IMR-90 (cell line): ENCODE data around the gene ABCB9. TPM values are rescaled to one million over a fixed set of nuclear protein-coding genes. Genes with fewer than 3 reads are reported as not detected.

Source experiments
- ATAC-seq: fragments of 200-7000 bp; cut with Tn5 transposase; 2 replicates; pipeline ENCODE4 v1.9.1; 2020; ENCODE audit warnings: low read depth, mild to moderate bottlenecking, moderate library complexity
- BruUV-seq: library from RNA; stranded (reverse); fragments of 400-500 nt; replicated peaks from 2 replicates; lab custom pipeline; 2021; lab: Mats Ljungman, UMichigan
- CTCF ChIA-PET: fragments of 300-600 bp; formaldehyde crosslinking; extraction: SDS; loops from one replicate; lab custom pipeline; 2021; ENCODE audit warnings: antibody characterized with exemption; lab: Yijun Ruan, JAX
- POLR2A ChIA-PET: fragments of 300-600 bp; sonication (Branson Sonifier 250); formaldehyde crosslinking; loops from one replicate; lab custom pipeline; 2022; ENCODE audit warnings: antibody characterized with exemption; ENCODE audit not compliant: unreplicated experiment; lab: Charles Lee
- DNase-seq: peaks from one replicate; pipeline ENCODE4 v3.0.0; 2013
- H2AFZ ChIP-seq: replicated peaks from 2 replicates; pipeline ENCODE3; 2013; ENCODE audit warnings: low read length, mild to moderate bottlenecking; ENCODE audit not compliant: poor library complexity
- H2AK5ac ChIP-seq: 2 replicates; pipeline ENCODE4 v1.6.1; 2013; ENCODE audit warnings: low read depth, low read length, inconsistent platforms
- H2AK9ac ChIP-seq: replicated peaks from 2 replicates; pipeline ENCODE3; 2013; ENCODE audit warnings: mild to moderate bottlenecking, low read depth, low read length, moderate library complexity; ENCODE audit not compliant: poor library complexity
- H2BK120ac ChIP-seq: 2 replicates; pipeline ENCODE4 v1.6.1; 2013; ENCODE audit warnings: low read depth, low read length, inconsistent platforms
- H2BK15ac ChIP-seq: 3 replicates; pipeline ENCODE4 v1.6.1; 2013; ENCODE audit warnings: low read depth, low read length, inconsistent platforms
- H2BK20ac ChIP-seq: 2 replicates; pipeline ENCODE4 v1.6.1; 2013; ENCODE audit warnings: low read depth, mild to moderate bottlenecking, inconsistent platforms, low read length, moderate library complexity
- H2BK5ac ChIP-seq: 2 replicates; pipeline ENCODE4 v1.6.1; 2013; ENCODE audit warnings: mild to moderate bottlenecking, low read depth, low read length, inconsistent platforms; ENCODE audit not compliant: poor library complexity, severe bottlenecking
- H3K14ac ChIP-seq: replicated peaks from 2 replicates; pipeline ENCODE4 v1.6.1; 2013; ENCODE audit warnings: low read depth, low read length, inconsistent platforms
- H3K18ac ChIP-seq: 2 replicates; pipeline ENCODE4 v1.6.1; 2013; ENCODE audit warnings: low read depth, low read length, control low read depth
- H3K23ac ChIP-seq: 2 replicates; pipeline ENCODE4 v1.6.1; 2013; ENCODE audit warnings: low read depth, low read length, inconsistent platforms
- H3K27ac ChIP-seq: 2 replicates; pipeline ENCODE4 v1.5.1; 2013; ENCODE audit warnings: mild to moderate bottlenecking, control low read depth, low read length; ENCODE audit not compliant: insufficient read depth
- H3K27me3 ChIP-seq: 2 replicates; pipeline ENCODE4 v1.6.1; 2013; ENCODE audit warnings: low read length; ENCODE audit not compliant: control insufficient read depth, insufficient read depth
- H3K36me3 ChIP-seq: 2 replicates; pipeline ENCODE4 v1.6.1; 2013; ENCODE audit warnings: low read length, mixed read lengths; ENCODE audit not compliant: control insufficient read depth, insufficient read depth
- H3K4ac ChIP-seq: 2 replicates; pipeline ENCODE4 v1.6.1; 2013; ENCODE audit warnings: low read depth, low read length, inconsistent platforms
- H3K4me1 ChIP-seq: 2 replicates; pipeline ENCODE4 v1.6.1; 2013; ENCODE audit warnings: low read length, mixed read lengths; ENCODE audit not compliant: control insufficient read depth, insufficient read depth
- H3K4me2 ChIP-seq: 2 replicates; pipeline ENCODE4 v1.6.1; 2013; ENCODE audit warnings: low read depth, mild to moderate bottlenecking, control low read depth, low read length, moderate library complexity
- H3K4me3 ChIP-seq: 2 replicates; pipeline ENCODE4 v1.5.1; 2013; ENCODE audit warnings: low read depth, mild to moderate bottlenecking, control low read depth, low read length, moderate library complexity; ENCODE audit not compliant: insufficient read depth
- H3K56ac ChIP-seq: 2 replicates; pipeline ENCODE4 v1.6.1; 2013; ENCODE audit warnings: low read length, inconsistent platforms; ENCODE audit not compliant: insufficient read depth; ENCODE audit errors: extremely low read depth
- H3K79me1 ChIP-seq, 2 experiments: 2 replicates each; pipeline ENCODE4 v1.6.1; 2013; ENCODE audit warnings: low read length in 2 of 2, inconsistent platforms in 1 of 2, low read depth in 1 of 2
- H3K9ac ChIP-seq: 2 replicates; pipeline ENCODE4 v1.6.1; 2013; ENCODE audit warnings: low read depth, low read length, control low read depth
- H3K9me1 ChIP-seq: 2 replicates; pipeline ENCODE4 v1.6.1; 2013; ENCODE audit warnings: low read length, inconsistent platforms; ENCODE audit not compliant: insufficient read depth
- H3K9me3 ChIP-seq: 2 replicates; pipeline ENCODE4 v1.6.1; 2013; ENCODE audit warnings: low read length; ENCODE audit not compliant: control insufficient read depth, insufficient read depth
- H4K20me1 ChIP-seq: 2 replicates; pipeline ENCODE4 v1.6.1; 2013; ENCODE audit warnings: low read length, inconsistent platforms; ENCODE audit not compliant: insufficient read depth
- H4K5ac ChIP-seq: 2 replicates; pipeline ENCODE4 v1.6.1; 2013; ENCODE audit warnings: mild to moderate bottlenecking, low read depth, low read length, control low read depth
- H4K8ac ChIP-seq, 2 experiments: 2 replicates each; pipeline ENCODE4 v1.6.1; 2013; ENCODE audit warnings: low read depth in 2 of 2, low read length in 2 of 2, control low read depth in 1 of 2, inconsistent platforms in 1 of 2
- H4K91ac ChIP-seq: 2 replicates; pipeline ENCODE4 v1.6.1; 2013; ENCODE audit warnings: low read depth, low read length, inconsistent platforms; ENCODE audit not compliant: insufficient read depth
- CEBPB ChIP-seq: IDR thresholded peaks from 2 replicates; pipeline ENCODE4 v1.6.1; 2012; ENCODE audit warnings: low read depth, low read length, improper control_type of control experiment
- MAFK ChIP-seq: IDR thresholded peaks from 2 replicates; pipeline ENCODE4 v1.6.1; 2012; ENCODE audit warnings: low read depth, low read length, improper control_type of control experiment
- MXI1 ChIP-seq: IDR thresholded peaks from 2 replicates; pipeline ENCODE4 v1.6.1; 2012; ENCODE audit warnings: low read depth, mild to moderate bottlenecking, low read length, moderate library complexity, borderline replicate concordance
- RFX5 ChIP-seq: IDR thresholded peaks from 2 replicates; pipeline ENCODE4 v1.8.0; 2012; ENCODE audit warnings: low read depth, mild to moderate bottlenecking, low read length, moderate library complexity
- USF2 ChIP-seq: fragments of 150-350 bp; IDR thresholded peaks from 2 replicates; pipeline ENCODE4 v1.6.1; 2017; ENCODE audit warnings: mild to moderate bottlenecking, antibody characterized with exemption, low read length, low read depth
- WGBS, 2 experiments: methylation state at CpG; one replicate each; pipeline versions ENCODE4 v1.1.5 to v1.1.7; 2013; ENCODE audit warnings: missing lambda C conversion rate in 2 of 2; ENCODE audit not compliant: insufficient read length in 1 of 2; ENCODE audit errors: extremely low coverage in 2 of 2; 5-methylcytosine and 5-hydroxymethylcytosine counted together
- dilution Hi-C: fragments of 300-500 bp; cut with HindIII; formaldehyde crosslinking; loops from one replicate; pipeline ENCODE4 v1.14.3; 2018; ENCODE audit warnings: low sequenced_read_pairs; ENCODE audit not compliant: unreplicated experiment
- in situ Hi-C: fragments of 300-500 bp; cut with MboI; formaldehyde crosslinking; loops from 3 replicates; pipeline ENCODE4 v1.14.3; 2019; ENCODE audit warnings: low sequenced_read_pairs, inconsistent platforms, mixed read lengths
- intact Hi-C: fragments of 100-400 bp; cut with micrococcal nuclease; formaldehyde crosslinking; loops from 2 replicates; pipeline ENCODE4 v1.10.0; 2022
- polyA plus RNA-seq, 3 experiments: library from polyadenylated mRNA; depleted of rRNA; stranded (reverse); fragments of >200 nt; gene quantifications; 2 replicates each; pipeline ENCODE4 v1.2.3, GENCODE V29; 2012; ENCODE audit warnings: low replicate concordance in 1 of 3
- total RNA-seq: library from RNA; depleted of rRNA; stranded (reverse); fragments of >200 nt; gene quantifications from 2 replicates; pipeline ENCODE4 v1.2.3, GENCODE V29; 2012

ABCB9 gene
- total and polyA plus RNA-seq, 2 of the 4 experiments (the other 2 are of a cell fraction): 5.6 to 8.3 TPM

- ChIA-PET CTCF (no interaction called here), POLR2A (no interaction called here)
- no peak overlapping the region for H2AFZ ChIP-seq
- no peak overlapping the region for H3K56ac ChIP-seq
- intact Hi-C loops (no loop called here), in situ Hi-C loops (no loop called here), dilution Hi-C loops (no loop called here)
- no peak overlapping the region for H3K14ac ChIP-seq
- no peak overlapping the region for H3K18ac ChIP-seq
- no peak overlapping the region for H3K4ac ChIP-seq
- H3K9me3 ChIP-seq: no peaks in the 10 kb centered on the region
- no peak overlapping the region for H3K9ac ChIP-seq
- H2BK15ac ChIP-seq: no peak overlapping the region
- H2AK9ac ChIP-seq: no peak overlapping the region
- no peak overlapping the region for H2BK20ac ChIP-seq
- no TSS peak for BruUV-seq
- TF ChIP-seq MXI1: no peak
- TF ChIP-seq CEBPB: no peak
- TF ChIP-seq MAFK: no peak
- no peak for TF ChIP-seq USF2
- no peak for TF ChIP-seq RFX5
- H2BK5ac ChIP-seq: no peak overlapping the region
- no peak overlapping the region for H2BK120ac ChIP-seq
- H3K4me1 ChIP-seq: no peaks in the 10 kb centered on the region
- H3K4me3 ChIP-seq: no peak overlapping the region
- H4K91ac ChIP-seq: no peak overlapping the region
- ATAC-seq (no peak), DNase-seq (no peak)
- H3K4me2 ChIP-seq: no peak overlapping the region
- no peak overlapping the region for H2AK5ac ChIP-seq
- H3K36me3 ChIP-seq: peaks cover 2% of the 10 kb centered on the region
- no peaks in the 10 kb centered on the region for H3K79me1 ChIP-seq
- no peak overlapping the region for H4K5ac ChIP-seq
- H3K23ac ChIP-seq: no peak overlapping the region
- peaks cover 3% of the 10 kb centered on the region for H3K9me1 ChIP-seq
- H3K27ac ChIP-seq: no peak overlapping the region
- H4K8ac ChIP-seq: no peak overlapping the region
- WGBS, 2 experiments: no CpG with 5 or more reads among the region's 8 CpGs
- H4K20me1 ChIP-seq: no peaks in the 10 kb centered on the region
- no peaks in the 10 kb centered on the region for H3K27me3 ChIP-seq
Measured at GRCh38 chr12:122932207-122932606, 34.1 kb downstream of the ABCB9 start.
